ENCODE data around the gene PABPN1L.

DNA sequence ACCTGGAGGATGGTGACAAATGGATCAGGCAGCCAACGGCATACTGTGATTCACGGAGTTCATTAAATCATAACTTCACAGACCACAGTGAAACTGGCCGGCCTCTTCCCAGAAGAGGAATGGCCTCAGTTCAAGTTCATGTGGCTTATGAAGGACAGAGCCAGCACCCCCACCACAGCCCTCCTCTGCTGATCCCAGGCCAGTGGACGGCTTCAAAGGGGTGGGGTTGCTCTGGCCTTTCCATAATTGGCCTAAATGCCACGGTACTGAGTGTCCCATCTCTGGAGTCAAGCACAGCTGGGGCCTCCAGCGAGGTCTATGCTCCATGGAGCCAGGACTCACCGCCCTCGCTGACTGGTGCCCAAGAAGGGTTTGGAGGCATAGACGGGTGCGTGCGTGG is 31.1 kb downstream of the PABPN1L start:
- TF ChIP-seq, protein P1, sequence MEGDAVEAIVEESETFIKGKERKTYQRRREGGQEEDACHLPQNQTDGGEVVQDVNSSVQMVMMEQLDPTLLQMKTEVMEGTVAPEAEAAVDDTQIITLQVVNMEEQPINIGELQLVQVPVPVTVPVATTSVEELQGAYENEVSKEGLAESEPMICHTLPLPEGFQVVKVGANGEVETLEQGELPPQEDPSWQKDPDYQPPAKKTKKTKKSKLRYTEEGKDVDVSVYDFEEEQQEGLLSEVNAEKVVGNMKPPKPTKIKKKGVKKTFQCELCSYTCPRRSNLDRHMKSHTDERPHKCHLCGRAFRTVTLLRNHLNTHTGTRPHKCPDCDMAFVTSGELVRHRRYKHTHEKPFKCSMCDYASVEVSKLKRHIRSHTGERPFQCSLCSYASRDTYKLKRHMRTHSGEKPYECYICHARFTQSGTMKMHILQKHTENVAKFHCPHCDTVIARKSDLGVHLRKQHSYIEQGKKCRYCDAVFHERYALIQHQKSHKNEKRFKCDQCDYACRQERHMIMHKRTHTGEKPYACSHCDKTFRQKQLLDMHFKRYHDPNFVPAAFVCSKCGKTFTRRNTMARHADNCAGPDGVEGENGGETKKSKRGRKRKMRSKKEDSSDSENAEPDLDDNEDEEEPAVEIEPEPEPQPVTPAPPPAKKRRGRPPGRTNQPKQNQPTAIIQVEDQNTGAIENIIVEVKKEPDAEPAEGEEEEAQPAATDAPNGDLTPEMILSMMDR (IDR thresholded peaks at IDR 0.05), result no peak
- no peak for TF ChIP-seq POLR2A (IDR thresholded peaks at IDR 0.05)

Data from testis (tissue), 2 donors.